Measurements from ENCODE around the gene SPAG6. TPM values are rescaled to one million over a fixed set of nuclear protein-coding genes. Genes with fewer than 3 reads are reported as not detected.

Gene SPAG6
- total and polyA plus RNA-seq, 9 of the 15 experiments (the other 6 are each of a cell fraction or from before 2014, with no cell fraction given), result 3.5 to 23.1 (median 11.8) TPM

- TF ChIP-seq, protein P1, sequence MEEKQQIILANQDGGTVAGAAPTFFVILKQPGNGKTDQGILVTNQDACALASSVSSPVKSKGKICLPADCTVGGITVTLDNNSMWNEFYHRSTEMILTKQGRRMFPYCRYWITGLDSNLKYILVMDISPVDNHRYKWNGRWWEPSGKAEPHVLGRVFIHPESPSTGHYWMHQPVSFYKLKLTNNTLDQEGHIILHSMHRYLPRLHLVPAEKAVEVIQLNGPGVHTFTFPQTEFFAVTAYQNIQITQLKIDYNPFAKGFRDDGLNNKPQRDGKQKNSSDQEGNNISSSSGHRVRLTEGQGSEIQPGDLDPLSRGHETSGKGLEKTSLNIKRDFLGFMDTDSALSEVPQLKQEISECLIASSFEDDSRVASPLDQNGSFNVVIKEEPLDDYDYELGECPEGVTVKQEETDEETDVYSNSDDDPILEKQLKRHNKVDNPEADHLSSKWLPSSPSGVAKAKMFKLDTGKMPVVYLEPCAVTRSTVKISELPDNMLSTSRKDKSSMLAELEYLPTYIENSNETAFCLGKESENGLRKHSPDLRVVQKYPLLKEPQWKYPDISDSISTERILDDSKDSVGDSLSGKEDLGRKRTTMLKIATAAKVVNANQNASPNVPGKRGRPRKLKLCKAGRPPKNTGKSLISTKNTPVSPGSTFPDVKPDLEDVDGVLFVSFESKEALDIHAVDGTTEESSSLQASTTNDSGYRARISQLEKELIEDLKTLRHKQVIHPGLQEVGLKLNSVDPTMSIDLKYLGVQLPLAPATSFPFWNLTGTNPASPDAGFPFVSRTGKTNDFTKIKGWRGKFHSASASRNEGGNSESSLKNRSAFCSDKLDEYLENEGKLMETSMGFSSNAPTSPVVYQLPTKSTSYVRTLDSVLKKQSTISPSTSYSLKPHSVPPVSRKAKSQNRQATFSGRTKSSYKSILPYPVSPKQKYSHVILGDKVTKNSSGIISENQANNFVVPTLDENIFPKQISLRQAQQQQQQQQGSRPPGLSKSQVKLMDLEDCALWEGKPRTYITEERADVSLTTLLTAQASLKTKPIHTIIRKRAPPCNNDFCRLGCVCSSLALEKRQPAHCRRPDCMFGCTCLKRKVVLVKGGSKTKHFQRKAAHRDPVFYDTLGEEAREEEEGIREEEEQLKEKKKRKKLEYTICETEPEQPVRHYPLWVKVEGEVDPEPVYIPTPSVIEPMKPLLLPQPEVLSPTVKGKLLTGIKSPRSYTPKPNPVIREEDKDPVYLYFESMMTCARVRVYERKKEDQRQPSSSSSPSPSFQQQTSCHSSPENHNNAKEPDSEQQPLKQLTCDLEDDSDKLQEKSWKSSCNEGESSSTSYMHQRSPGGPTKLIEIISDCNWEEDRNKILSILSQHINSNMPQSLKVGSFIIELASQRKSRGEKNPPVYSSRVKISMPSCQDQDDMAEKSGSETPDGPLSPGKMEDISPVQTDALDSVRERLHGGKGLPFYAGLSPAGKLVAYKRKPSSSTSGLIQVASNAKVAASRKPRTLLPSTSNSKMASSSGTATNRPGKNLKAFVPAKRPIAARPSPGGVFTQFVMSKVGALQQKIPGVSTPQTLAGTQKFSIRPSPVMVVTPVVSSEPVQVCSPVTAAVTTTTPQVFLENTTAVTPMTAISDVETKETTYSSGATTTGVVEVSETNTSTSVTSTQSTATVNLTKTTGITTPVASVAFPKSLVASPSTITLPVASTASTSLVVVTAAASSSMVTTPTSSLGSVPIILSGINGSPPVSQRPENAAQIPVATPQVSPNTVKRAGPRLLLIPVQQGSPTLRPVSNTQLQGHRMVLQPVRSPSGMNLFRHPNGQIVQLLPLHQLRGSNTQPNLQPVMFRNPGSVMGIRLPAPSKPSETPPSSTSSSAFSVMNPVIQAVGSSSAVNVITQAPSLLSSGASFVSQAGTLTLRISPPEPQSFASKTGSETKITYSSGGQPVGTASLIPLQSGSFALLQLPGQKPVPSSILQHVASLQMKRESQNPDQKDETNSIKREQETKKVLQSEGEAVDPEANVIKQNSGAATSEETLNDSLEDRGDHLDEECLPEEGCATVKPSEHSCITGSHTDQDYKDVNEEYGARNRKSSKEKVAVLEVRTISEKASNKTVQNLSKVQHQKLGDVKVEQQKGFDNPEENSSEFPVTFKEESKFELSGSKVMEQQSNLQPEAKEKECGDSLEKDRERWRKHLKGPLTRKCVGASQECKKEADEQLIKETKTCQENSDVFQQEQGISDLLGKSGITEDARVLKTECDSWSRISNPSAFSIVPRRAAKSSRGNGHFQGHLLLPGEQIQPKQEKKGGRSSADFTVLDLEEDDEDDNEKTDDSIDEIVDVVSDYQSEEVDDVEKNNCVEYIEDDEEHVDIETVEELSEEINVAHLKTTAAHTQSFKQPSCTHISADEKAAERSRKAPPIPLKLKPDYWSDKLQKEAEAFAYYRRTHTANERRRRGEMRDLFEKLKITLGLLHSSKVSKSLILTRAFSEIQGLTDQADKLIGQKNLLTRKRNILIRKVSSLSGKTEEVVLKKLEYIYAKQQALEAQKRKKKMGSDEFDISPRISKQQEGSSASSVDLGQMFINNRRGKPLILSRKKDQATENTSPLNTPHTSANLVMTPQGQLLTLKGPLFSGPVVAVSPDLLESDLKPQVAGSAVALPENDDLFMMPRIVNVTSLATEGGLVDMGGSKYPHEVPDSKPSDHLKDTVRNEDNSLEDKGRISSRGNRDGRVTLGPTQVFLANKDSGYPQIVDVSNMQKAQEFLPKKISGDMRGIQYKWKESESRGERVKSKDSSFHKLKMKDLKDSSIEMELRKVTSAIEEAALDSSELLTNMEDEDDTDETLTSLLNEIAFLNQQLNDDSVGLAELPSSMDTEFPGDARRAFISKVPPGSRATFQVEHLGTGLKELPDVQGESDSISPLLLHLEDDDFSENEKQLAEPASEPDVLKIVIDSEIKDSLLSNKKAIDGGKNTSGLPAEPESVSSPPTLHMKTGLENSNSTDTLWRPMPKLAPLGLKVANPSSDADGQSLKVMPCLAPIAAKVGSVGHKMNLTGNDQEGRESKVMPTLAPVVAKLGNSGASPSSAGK (IDR thresholded peaks at IDR 0.05), result peak; percentile 67
- TF ChIP-seq ZNF717 (CRISPR knock-in tag; IDR thresholded peaks at IDR 0.05) (no peak), NCOR1 (IDR thresholded peaks at IDR 0.05) (peak; percentile 38; the same call in 1 of the 2 replicates), LEF1 (IDR thresholded peaks at IDR 0.05) (0 out of 2 replicates have a peak, but pooled peaks have one; percentile 34), TAL1 (IDR thresholded peaks at IDR 0.05) (peak; percentile 42; the same call in 1 of the 2 replicates), SMARCA4 (IDR thresholded peaks at IDR 0.05) (0 out of 2 replicates have a peak, but pooled peaks have one; percentile 14), HCFC1 (IDR thresholded peaks at IDR 0.05; ENCODE audit: low read depth, low read length) (no peak), ETV6 (IDR thresholded peaks at IDR 0.05; ENCODE audit: borderline replicate concordance in 1 of 2, low read depth in 2 of 2, low read length in 1 of 2) (no peak), ETV6 (CRISPR knock-in tag; IDR thresholded peaks at IDR 0.05; ENCODE audit: borderline replicate concordance) (no peak), ARID1B (IDR thresholded peaks at IDR 0.05) (peak; percentile 66; the same call in 1 of the 2 replicates), CCNT2 (IDR thresholded peaks at IDR 0.05; ENCODE audit: borderline replicate concordance, extremely low read depth, insufficient read length, low read depth, low read length) (no peak), CBFA2T3 (IDR thresholded peaks at IDR 0.05) (peak; percentile 38; the same call in 1 of the 2 replicates), L3MBTL2 (IDR thresholded peaks at IDR 0.05) (peak; percentile 80)
- TF ChIP-seq, protein P2, sequence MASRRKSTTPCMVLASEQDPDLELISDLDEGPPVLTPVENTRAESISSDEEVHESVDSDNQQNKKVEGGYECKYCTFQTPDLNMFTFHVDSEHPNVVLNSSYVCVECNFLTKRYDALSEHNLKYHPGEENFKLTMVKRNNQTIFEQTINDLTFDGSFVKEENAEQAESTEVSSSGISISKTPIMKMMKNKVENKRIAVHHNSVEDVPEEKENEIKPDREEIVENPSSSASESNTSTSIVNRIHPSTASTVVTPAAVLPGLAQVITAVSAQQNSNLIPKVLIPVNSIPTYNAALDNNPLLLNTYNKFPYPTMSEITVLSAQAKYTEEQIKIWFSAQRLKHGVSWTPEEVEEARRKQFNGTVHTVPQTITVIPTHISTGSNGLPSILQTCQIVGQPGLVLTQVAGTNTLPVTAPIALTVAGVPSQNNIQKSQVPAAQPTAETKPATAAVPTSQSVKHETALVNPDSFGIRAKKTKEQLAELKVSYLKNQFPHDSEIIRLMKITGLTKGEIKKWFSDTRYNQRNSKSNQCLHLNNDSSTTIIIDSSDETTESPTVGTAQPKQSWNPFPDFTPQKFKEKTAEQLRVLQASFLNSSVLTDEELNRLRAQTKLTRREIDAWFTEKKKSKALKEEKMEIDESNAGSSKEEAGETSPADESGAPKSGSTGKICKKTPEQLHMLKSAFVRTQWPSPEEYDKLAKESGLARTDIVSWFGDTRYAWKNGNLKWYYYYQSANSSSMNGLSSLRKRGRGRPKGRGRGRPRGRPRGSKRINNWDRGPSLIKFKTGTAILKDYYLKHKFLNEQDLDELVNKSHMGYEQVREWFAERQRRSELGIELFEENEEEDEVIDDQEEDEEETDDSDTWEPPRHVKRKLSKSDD (conservative IDR thresholded peaks at IDR 0.05; ENCODE audit: low read length), result no peak
- TF ChIP-seq, protein P3, sequence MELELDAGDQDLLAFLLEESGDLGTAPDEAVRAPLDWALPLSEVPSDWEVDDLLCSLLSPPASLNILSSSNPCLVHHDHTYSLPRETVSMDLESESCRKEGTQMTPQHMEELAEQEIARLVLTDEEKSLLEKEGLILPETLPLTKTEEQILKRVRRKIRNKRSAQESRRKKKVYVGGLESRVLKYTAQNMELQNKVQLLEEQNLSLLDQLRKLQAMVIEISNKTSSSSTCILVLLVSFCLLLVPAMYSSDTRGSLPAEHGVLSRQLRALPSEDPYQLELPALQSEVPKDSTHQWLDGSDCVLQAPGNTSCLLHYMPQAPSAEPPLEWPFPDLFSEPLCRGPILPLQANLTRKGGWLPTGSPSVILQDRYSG (tag; conservative IDR thresholded peaks at IDR 0.05; ENCODE audit: low read depth), result 0 out of 2 replicates have a peak, but pooled peaks have one; percentile 34
These were observed 65.5 kb downstream of the SPAG6 start (continued) for GRCh38 chr10:22410846-22411245.
